HG02973 (cell line): ENCODE results near the gene FGGY.
"Not testable (repeated sequence)": the region's sequence is repeated elsewhere in the genome, so short reads cannot be mapped to it uniquely, and the experiment has no call there.

ENCODE experiments used
- ATAC-seq: cut with Tn5 transposase; IDR thresholded peaks from one replicate; pipeline ENCODE4 v1.9.1; 2021; ENCODE audit warnings: moderate library complexity; ENCODE audit not compliant: unreplicated experiment

Gene FGGY

DNA sequence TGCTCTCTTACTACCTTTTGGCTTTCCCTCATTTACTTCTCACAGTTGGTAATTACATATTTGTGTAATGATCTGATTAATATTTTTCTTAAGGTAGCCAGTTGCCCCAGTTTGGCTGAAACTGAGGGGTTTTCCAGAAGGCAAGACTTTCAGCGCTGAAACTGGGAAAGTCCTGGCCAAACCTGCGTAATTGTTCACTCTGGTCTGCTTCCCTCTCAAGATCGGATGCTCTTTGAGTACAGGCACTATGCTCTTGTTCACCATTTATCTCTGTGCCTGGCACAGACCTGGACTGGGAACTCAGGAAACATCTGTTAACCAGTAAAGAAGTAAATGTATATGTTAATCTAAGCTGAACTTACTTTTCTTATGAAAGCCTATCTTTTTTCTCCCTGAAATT, 308.3 kb downstream of the FGGY start:
- ATAC-seq: no peak

DNA sequence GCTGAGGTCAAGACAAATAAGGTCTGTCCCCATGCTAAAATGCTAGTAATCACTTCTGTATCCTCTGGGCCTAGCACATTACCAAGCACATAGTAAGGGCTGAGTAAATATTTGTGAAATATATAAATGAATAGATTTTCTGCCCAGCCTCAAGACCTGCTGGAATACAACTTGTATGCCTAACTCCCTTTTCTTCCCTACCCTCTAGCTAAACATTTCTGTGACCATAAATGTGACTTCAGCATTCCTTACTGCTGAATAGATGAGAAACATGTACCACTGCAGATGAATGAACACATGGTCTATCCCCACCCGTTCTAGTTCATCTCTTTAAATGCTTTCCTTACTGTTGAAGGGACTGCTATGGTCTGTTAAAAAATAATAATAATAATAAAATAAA, 308.9 kb downstream of the FGGY start:
- no peak for ATAC-seq

DNA sequence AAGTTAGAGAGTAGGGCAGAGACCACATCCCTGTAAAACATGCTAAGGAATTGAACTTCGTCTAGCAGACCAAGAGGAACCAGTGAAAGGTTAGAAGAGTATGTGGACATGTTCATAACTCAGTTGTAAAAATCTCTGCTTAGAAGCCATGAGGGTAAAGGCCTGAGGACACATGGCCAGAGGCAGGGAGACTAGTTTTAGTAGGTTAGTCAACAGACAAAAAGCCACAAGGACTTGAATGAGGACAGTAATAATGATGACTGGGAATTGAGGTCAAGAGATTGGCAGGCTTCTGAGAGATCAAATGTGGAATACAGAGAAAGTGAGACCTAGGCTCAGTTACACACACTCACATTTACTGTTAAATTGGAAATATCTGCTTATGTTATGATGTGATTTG, 312.4 kb downstream of the FGGY start:
- no peak for ATAC-seq

DNA sequence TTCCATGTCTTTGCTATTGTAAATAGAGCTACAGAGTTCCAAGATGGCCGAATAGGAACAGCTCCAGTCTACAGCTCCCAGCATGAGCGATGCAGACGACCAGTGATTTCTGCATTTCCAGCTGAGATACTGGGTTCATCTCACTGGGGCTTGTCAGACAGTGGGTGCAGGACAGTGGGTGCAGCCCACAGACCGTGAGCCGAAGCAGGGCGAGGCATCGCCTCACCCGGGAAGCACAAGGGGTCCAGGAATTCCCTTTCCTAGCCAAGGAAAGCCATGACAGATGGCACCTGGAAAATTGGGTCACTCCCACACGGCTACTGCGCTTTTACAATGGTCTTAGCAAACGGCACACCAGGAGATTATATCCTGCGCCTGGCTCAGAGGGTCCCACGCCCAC, 313.6 kb downstream of the FGGY start:
- ATAC-seq: not testable (repeated sequence)

DNA sequence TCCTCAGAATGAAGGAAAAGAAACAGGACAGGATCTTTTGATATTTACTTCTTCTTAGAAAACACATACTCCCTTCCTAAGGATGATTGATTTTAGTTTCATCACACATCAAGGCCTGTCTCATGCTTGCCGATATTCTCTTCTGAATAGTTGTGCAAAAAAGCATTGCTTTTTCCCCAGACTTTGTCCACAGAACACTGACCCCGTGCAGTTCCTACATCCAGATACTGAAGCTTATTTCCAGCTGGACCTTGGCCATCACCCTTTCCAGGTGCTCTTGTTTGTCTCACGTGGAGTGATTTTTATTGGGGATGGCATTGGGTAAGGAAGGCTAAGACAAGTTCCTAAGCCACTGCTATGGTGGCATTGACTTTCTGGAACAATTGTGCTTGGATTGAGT, 320.5 kb downstream of the FGGY start:
- ATAC-seq: no peak

DNA sequence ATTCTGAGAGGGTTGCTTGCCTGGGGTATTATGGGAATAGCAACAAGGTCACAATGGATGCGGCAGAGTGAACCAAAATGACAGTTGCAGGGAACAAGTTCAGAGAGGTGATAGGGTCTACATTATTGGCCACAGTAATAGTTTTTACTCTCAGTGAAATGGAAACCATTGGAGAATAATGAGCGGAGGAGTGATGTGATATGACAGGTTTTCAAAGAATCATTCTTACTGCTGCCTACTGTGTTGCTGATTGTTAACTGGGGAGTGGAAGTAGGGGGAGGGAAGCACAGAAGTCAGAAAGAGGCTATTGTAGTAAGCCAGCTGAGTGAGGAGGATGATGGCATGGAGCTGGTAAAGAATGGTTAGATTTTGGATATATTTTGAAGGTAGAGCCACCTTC, 322.7 kb downstream of the FGGY start:
- no peak for ATAC-seq

DNA sequence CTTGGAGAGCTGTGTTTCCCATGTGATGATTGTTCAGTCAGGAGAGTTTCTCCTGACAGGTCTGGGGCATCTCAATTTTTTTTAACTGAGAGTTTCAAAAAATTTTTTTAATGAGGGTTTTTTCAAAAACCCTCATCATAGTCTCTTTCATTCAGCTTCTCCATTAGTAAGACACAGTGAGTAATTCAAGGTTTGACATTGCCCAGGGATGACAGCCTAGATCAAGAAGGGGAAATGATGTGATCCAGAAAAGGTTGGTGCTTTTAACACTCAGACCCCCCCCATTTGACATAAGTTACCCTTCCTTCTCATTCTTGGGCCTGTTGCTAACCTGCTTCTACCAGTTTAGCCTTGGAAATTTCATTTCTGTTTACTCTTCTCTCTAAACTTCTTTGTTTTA, 328.5 kb downstream of the FGGY start:
- no peak for ATAC-seq

DNA sequence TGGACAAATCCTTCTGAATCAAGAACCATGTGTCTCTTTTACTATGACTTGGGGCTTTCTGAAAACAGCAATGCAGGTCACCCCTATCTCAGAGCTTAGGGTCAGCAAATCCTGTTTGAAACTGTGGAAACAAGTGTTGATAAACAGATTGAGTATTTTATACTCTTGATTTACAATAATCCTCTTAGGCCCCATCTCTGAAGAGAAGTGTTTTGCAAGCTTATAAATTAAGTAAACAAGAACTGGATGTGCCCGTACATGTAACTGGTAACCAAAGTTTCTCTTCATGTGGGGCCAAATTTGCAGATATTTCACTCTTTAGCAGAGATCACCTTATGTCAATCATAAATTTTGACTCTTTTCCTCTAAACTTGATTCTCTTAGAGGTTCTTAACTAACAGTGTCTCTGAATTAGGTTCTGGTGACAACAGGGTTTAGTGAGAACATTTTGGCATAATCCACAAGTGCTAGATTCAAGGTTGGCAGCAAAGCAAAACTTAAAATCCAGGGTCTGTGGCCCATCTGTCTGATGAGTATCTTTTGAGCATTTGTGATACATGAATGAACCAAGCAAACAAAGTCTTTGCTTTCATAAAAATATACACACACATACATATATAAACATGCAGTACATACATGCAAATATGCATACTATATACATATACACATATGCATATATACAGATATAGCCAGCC, 334.8 kb downstream of the FGGY start:
- ATAC-seq: no peak

DNA sequence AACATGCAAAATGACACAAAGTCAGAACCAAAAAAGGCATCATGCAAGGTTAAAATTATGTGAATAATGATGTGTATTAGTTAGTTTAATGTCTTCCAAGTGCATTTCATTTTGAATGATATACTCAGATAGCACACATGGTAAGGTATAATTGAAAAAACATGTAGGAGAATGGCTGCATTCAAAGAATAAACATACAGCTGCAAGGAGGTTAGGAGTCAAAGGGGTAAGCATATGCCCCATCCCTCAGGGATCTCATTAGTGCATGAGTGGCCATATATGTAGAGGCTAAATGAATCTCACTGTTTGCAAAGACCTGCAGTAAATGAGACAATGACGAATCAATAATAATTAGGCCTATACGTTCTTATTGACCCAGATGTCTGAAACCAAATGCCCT, 338.2 kb downstream of the FGGY start:
- ATAC-seq: no peak

DNA sequence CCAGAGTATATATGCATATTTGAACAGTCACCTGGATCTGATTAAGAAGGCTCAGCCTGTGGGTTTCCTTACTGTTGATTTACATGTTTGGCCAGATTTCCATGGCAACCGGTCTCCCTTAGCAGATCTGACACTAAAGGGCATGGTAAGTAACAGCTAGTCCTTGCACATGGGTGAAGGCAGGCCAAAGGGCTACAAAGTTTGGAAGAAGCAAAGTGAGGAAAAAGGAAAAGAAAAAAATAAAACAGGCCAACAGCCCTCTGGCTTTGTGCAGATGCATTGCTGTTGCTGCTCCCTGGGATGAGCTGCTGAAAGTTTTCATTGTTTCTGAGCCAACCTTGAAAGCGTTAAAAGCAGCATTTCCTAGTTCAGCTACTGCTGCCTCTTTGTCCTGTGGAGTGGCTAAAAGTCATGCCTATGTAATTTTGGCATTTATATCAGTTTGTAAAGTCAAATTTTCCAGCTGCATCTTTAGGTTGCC, 341.4 kb downstream of the FGGY start:
- no peak for ATAC-seq

DNA sequence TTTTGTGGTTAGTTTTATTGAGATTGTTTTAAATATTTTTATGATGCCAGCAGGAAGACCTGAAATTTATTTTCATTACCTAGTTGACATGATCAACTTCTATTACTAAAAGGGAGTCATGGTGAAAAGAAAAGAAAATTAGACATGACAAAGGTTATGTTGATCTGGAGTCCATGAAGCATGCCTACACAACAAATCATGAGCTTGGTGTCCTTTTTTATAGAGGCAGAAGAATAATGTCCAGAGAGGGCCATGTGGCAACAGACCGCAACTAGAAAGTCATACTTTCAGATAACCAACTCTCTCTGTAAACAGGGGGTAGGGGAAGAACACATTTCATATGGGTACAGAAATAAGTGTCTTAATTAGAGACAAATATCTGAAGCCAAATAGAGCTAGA, 342.4 kb downstream of the FGGY start:
- no peak for ATAC-seq

DNA sequence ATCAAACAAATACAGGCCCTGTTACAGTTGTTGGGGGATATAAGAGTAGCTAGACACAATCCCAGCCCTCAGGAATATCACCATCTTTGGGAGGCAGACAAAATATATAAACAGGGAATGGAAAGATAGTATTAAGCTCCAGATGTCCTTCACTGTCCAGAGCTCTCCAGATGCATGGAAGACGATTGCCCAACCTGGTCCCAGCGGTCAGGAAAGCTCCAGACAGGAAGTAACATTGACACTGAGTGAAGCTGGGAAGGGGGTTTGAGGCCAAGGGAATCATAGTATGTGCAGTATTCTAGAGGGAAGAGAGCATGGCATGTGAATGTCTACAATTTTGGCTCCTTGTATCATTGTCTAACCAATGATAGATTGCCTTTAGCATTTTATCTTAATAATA, 344.0 kb downstream of the FGGY start:
- no peak for ATAC-seq

DNA sequence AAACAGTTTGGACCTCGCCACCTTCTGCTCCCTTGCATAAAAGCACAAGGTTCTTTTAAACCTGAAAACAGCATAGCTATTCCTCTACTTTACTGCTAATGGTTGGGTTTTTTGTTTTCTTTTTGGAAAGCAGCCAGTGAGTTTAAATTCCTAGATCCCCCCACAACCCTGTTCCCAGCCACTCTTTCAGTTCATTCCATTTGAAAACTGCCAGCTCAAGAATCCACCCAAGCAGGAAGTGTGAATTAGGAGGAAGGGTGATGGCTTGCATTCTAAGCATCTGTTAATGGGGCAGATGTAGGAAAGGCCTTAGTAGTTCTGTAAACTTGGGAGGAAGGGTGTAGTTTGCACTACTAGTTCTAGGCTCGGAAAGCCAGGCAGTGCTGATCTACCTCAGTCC, 344.9 kb downstream of the FGGY start:
- ATAC-seq: no peak

DNA sequence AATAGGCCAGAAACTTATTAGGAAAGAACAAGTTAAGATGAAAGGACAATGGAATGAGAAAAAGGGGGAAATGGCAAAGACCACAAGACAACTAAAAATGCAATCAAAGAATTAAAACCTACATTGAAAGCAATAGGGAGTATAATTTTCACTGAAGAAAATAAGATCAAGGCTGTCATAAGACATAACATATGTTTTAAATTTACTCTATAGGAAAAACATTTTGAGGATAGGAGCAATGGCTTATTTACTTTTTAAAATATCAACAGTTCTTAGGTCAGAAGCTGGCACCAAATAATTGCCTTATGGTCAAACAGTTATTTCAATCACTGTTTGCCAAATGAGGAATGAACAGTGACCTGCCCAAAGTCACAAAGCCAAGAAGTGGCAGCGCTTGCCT, 346.6 kb downstream of the FGGY start:
- ATAC-seq: no peak

DNA sequence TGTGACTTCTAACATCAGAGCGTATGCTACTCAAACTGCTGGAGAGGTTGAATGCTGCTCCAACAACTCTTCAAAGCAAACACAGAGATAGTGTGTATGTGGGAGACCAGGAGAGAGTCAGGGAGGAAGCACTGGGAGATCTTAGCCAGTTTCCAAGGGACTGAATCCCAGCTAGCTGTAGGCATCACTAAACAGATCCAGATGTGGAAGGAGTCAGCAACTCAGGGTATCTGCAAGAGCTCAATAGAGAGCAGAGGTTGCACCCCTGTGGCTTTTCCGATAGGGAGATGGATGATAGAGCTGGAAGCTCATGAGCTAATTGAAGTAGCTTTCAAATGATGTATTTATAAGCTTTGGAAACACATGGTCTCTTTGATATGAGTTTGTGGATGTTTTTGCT, 349.0 kb downstream of the FGGY start:
- no peak for ATAC-seq

DNA sequence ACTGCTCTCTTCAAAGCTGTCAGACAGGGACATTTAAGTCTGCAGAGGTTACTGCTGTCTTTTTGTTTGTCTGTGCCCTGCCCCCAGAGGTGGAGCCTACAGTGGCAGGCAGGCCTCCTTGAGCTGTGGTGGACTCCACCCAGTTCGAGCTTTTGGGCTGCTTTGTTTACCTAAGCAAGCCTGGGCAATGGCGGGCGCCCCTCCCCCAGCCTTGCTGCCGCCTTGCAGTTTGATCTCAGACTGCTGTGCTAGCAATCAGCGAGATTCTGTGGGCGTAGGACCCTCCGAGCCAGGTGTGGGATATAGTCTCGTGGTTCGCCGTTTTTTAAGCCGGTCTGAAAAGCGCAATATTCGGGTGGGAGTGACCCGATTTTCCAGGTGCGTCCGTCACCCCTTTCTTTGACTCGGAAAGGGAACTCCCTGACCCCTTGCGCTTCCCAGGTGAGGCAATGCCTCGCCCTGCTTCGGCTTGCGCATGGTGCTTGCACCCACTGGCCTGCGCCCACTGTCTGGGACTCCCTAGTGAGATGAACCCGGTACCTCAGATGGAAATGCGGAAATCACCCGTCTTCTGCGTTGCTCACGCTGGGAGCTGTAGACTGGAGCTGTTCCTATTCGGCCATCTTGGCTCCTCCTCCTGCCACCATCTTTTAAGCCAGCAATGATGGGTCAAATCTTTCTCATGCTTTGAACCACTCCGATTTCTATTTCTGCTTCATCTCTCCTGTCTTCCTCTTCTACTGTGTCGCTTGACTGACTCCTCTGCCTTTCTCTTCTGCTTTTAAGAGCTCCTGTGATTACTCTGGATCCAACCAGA, 356.5 kb downstream of the FGGY start:
- ATAC-seq: not testable (repeated sequence)

DNA sequence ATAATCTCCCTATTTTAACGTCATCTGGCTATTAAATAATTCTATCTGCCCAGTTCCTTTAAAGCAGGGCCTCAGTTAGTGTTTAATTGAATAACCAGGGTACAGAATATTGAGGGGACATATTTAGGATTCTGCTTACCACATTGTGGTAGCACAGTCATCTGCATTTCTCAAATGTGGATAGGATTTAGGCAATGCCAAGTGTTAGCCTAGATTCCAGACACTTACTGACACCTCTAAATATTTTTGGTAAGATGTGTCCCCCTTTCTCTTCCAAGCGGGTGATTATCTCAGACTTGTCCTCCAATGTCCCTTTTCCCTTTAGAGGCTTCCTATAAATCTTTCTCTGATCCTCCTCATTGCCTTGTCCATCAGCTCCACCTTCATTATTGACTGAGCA, 357.1 kb downstream of the FGGY start:
- ATAC-seq: no peak

DNA sequence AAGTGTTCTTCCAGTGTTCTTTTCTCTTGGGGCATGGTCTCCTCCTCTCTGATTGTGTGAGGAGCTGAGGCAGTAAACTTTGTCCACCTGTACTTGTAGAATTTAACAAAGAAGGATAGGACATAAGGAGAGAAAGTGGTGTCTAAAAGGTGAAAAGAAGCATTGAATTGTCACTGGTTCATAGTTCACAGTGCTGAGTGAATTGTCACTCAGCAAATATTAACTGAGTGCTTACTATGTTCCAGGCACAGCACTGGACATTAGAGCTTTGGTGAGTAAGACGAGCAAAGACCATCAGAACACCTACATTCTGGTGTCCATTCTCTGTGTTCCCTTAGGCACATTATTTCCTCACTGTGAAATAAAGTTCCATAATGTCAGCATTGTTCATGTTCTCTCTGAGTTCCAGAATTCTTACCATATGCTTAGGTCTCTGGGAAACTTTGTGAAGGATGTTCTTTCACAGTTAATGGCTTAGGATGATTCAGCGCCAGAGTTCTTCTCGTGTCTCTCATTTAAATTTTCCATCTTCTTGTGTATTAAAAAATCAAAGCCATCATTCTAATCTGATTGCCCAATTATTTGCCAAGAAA, 361.1 kb downstream of the FGGY start:
- ATAC-seq: no peak

DNA sequence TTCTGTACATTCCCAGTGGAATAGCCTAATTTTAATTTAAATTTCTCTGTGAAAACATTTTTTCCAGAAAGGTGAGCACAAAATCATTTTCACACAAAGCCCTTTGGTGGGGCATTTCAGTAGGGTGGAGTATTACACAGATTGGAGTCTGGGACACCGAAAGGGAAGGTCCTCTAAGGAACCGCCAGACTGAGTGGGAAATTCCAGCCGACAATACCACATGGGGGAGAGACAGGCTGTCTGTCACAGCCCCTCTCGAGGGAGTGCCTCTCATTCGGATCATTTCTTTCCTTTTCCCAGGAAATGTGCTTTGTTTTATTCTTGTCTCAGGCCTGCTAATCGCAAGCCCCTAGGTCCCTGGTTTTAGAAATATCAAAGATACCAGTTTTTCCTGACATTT, 367.3 kb downstream of the FGGY start:
- ATAC-seq: no peak

DNA sequence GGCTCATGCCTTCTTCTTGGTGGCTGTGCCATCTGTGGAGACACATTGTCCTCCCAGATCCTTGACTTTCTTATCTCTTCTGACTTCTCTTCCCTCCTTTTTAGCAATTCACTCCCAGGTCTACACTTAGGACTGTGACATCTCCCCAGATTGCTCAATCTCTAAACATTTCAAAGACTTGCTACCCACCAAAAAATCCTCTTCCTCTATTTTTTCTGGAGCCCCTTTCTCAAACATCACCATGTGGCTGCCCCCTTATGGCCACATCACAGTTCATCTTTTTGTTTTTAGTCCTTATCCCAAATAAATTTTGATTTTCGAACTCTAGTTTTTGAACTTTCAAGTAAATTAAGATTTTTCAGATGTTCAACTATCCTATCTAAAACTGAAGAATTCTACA, 369.2 kb downstream of the FGGY start:
- no peak for ATAC-seq

DNA sequence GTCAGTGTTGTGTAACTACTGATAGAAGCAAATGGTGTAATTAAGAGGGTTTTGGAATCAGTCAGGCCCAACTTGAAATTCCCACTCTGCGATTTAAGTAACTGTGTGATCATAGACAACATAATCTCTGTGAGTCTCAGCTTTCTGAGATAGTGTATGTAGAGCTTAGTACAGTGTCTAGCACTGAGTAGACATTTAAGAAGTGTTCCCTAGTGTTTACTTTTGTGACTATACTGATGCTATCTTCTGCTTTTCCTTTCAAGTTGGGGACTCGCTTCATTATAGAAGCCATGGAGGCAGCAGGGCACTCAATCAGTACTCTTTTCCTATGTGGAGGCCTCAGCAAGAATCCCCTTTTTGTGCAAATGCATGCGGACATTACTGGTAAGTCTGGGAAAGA, 370.1 kb downstream of the FGGY start:
- no peak for ATAC-seq

DNA sequence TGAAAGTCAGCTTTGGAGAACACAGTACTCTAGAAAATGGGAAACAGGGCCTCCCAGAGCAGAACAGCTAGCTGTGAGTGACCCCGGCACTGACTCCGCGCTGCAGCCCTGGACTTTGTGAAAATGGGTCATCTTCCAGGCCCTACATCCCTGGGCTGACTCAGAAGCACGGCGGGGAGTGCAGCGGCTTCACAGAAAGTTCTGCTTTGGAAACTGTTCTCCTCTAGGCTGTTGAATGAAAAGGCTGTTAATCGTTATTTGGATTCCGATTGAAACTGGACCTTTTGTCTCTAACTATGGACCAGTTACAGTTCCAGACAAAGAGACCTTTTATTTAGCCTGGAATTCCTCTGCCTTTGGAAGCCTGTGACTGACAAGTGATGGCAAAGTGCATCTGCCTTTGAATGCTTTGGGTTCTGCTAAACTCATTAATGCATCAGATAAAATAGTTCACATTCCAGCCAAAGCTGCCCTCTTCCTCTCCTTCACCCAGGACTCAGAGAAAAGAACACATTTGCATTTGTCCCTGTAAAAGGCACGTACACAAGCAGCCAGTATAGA, 372.9 kb downstream of the FGGY start:
- ATAC-seq: no peak
